ENCODE data around the gene ARMH3.

The ARMH3 gene

DNA sequence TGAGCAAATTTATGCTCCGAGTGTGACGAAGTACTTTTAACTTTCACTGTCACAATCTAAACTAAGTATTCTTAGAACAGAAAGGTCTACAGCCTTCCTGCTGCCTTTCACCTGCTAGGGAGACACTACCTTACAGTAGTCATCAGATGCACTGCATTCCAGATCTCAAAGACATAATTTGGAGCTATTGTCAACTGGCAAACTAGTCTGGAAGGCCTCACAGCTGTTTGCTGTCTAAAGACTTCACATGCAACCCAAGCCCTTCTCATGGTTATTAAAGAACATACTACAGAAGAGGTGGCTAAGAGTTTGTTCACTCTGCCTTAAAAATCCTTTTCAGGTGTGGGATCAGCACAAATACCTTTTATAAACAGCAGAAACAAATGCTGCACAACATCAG lies 120.5 kb downstream of the ARMH3 start:
- no peak for DNase-seq

DNA sequence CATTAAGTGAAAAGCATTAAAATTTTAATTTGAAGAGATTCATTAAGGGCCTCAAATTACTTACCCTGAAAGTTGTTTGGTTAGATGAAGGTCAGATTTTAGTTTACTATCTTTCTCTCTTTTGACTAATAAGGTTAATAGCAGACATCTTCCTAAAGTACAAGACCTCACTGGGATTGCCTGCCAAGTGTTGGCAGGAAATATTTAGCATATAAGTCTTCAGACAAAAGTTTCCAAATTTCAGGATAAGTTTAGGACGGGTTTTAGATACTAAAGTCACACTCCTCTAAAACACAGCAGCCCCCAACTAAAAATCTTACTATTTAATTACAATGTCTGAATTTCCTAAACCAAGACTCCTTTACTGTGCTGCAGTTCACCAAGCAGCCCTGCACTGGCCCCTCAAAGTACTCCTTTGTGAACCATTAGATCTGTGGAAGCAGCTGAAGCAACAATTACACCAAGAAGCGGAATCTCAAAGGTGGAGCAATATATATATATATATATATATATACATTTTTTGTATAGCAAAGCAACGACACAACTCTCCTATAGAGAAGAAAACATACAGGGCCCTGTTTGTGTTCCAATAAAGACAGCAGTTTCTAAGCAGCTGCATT lies 121.2 kb downstream of the ARMH3 start:
- no peak for DNase-seq

DNA sequence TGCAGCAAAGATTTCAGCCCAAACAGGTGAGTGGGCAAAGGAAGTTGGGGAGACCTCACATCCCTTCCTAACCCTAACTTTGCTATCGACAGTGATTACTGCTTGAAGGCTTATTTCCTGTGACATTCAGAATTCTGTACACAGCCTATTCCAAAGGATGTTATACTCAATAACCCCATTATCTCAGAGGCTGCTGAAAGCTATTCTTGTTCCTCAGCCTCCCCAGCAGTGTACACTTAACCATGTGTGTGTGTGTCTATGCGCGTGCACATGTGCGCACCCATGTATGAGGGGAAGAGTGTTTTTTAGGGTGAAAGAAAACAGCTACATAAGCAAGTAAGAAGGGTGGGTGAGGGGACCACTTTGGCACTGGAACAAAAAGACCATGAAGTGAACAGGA lies 122.0 kb downstream of the ARMH3 start:
- no peak for DNase-seq

DNA sequence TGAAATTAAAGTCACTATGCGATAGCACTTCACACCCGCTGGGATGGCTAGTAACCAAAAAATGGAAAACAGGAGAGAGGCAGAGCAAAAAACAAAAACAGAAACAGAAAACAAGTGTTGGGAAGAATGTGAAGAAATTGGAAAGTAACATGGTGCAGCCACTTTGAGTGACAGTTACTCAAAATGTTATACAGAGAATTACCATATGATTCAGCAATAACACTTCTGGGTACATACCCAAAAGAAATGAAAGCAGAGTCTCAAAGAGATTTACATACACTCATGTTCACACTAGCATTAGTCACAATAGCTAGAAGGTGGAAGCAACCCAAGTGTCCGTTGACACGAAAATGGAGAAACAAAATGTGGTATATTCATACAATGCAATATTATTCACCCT lies 123.8 kb downstream of the ARMH3 start:
- DNase-seq: no peak

DNA sequence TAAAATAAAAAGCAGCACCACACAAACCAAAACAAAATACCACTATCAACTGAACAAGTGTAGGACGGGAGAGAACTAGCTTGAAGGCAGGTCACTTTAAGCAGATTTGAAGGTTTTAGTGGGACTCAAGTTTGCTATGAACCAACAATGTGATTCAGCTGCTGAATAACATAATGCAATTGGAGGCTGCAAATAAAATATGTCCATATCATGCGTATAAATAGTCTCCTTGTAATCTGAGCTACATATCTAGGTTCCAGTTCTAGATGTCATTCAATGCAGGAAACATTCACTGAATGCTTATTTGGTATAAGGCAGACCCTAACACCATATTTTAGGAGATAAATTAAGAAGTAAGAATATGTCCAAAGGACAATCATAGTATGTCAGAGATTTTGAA lies 130.9 kb downstream of the ARMH3 start:
- DNase-seq: no peak

GRCh38 chr10:101923256-101923655 lies 132.7 kb downstream of the ARMH3 start:
- no peak for DNase-seq

DNA sequence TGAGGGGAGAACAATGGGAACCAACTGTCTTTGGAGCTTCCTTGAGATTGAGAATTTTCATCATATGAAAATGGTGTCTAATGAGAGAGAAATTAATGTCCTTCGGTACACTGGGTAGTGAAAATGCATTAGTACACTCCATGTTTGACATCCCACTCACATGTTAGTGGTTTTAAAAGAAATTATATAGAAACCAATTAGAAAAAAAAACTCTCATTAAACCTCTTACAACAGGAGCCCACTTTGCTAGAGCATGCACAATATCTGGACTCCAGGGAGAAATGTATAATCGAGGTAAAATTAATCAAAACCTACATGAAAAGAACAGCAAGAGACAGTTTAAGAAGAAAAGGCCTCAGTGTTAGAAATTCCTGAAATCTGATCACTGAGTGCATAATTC lies 133.1 kb downstream of the ARMH3 start:
- no peak for DNase-seq

DNA sequence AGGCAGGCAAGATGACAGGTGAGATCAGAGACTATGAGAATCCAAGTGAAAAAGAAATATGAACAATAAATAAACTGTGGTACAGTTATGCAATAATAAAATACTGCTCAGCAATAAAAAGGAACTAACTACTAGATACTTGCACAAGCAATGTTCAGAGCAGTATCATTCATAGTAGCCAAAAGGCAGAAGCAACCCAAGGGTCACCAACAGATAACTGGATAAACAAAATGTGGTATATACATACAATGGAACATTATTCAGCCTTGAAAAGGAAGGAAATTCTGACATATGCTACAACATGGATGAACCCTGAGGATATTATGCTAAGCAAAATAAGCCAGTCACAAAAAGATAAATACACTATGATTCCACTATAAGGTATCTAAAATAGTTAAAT lies 135.4 kb downstream of the ARMH3 start:
- DNase-seq: no peak

GRCh38 chr10:101919026-101919770 lies 136.8 kb downstream of the ARMH3 start:
- DNase-seq: no peak

DNA sequence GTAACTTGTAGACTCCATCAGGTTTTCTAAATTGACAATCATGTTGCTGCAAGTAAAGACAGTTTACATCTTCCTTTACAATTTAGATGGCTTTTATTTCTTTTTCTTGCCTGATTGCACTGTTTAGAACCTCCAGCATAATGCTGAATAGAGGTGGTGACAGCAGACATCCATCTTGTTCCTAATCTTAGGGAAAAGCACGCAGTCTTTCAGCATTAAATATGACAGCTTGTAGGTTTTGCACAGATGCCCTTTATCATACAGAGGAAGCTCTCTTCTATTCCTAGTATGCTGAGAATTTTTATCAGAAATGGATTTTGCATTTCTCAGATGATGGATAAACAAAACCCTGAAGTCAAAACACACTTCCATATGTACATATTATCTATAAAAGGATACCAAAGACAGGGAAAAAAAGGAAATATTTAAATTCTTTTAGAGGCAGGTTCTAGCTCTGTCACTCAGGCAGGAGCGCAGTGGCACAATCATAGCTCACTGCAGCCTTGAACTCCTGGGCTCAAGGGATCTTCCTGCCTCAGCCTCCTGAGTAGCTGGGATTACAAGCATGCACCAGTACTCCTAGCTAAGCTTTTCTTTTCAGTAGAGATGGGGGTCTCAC lies 143.3 kb downstream of the ARMH3 start:
- no peak for DNase-seq

DNA sequence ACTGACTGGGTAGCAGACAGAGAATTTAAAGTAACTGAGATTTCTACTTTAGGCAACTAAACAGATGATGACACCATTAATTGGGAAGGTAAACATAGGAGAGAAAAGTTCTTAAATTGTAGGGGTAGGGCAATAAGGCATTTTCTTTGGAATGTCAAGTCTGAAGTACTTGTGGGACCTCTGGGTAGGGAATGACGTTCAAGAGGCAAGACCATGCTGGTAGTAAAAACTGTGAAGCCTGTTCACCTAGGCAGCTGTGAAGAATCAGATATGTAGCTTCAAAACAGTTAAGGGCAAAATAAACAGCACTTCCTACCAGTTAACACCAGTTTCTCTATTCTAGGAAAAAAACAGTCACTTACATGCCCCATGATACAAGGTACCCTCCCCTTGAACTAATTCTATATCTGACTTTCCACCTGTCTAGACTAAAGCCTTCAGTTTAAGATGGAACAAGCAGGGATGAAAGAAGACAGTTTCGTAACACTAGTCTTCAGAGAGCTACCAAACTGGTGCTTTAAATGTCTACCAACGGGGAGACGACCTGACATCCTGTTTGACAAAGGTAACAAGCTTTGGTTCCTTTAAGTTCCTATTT lies 149.3 kb downstream of the ARMH3 start:
- DNase-seq: no peak

DNA sequence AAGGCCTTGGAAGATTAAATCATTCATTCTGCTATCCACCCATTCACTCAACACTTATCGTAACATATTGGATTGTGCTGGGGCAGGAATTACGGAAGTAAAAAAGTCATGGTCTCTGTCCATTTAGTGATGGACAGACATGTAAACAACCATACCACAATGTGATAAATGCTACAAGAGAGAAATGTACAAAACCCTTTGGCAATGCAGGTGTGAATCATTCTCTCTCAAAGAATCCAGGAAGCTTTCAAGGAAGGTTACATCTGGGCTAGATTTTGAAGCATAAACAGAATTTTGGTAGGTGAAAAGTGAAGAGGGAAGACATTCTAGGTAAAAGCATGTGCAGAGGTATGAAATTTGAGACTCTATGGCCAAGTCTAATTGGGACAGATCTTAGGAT lies 150.7 kb downstream of the ARMH3 start:
- no peak for DNase-seq

DNA sequence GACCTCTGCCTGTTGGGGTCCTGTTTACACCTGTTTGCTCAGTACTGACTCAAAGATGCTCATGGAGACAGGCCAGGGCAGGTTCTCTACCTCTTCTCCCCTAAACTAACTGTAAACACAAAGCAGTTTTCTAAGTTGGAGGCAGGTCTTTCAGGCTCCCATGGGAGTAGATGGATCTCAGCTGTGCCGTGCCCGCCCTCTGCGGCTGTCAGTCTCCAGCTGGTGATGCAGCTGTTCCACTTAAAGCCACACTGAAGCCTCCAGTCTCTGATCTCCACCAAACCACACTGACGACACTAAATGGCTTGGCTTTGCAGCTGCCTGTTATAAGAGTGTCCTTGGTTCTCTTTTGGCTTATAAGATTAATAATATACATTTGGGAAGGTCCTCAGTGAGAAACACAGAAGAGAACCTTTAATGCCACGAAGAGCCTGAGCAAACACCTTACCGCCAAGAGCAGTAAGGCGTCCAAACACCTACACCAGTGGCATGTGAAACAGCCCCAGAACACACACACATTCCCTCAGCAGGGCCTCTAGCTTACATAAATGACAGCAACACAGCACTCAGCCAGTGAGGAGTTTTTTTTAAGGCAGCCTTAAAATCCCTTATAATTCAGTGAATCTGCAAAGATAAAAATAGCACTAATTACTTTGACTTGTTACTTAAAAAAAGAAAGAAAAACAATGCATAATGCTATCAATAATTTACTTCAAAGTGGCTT lies 152.0 kb downstream of the ARMH3 start:
- DNase-seq: no peak

- no peak for DNase-seq
These were observed 153.2 kb downstream of the ARMH3 start for GRCh38 chr10:101902820-101903145.

GRCh38 chr10:101902032-101902819 lies 153.7 kb downstream of the ARMH3 start:
- no peak for DNase-seq

- no peak for DNase-seq
These were observed 154.6 kb downstream of the ARMH3 start for GRCh38 chr10:101901340-101901739.

GRCh38 chr10:101897633-101898032 lies 158.3 kb downstream of the ARMH3 start:
- no peak for DNase-seq

DNA sequence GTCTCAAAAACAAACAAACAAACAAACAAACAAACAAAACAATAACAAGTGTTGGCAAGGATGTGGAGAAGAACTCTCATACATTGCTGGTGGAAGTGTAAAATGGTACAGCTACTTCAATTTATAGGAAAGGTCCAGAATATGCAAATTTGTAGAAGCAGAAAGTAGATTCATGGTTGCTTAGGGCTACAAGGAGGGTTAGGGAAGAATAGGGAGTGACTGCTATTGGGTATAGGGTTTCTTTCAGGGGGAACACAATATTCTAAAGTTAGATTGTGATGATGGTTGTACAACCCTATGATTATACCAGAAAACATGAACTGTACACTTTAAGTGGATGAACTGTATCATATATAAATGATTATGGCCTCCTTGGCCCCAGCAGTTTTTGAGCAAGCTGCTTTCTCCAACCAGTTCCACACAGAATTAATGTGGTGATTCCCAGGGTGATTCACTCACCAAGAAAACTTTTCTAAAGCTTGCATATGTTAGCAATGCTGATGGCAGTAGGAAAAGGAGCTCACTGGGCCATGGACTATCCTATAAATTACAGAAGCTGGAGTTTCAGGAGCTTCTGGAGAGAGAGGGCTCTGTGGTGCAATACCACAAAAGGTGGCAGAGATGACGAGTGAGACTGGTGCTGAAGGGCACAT lies 159.6 kb downstream of the ARMH3 start:
- DNase-seq: no peak

- peak; percentile 10 for DNase-seq
These were observed 160.2 kb downstream of the ARMH3 start for GRCh38 chr10:101895781-101896180.

- DNase-seq: no peak
These were observed 161.2 kb downstream of the ARMH3 start for GRCh38 chr10:101894742-101895141.

GRCh38 chr10:101894266-101894665 lies 161.7 kb downstream of the ARMH3 start:
- no peak for DNase-seq

- no peak for DNase-seq
These were observed 162.4 kb downstream of the ARMH3 start for GRCh38 chr10:101893510-101894120.
